BJ (cell line): ENCODE results near the gene DHFR. TPM values are rescaled to one million over a fixed set of nuclear protein-coding genes. Genes with fewer than 3 reads are reported as not detected.

Experiments used
- CTCF ChIA-PET: fragments of 350-600 bp; formaldehyde crosslinking; extraction: SDS; loops from one replicate; lab custom pipeline; 2021; ENCODE audit warnings: antibody characterized with exemption, inconsistent platforms; lab: Yijun Ruan, JAX
- POLR2A ChIA-PET: fragments of 300-600 bp; sonication (Branson Sonifier 250); formaldehyde crosslinking; extraction: SDS; loops from one replicate; lab custom pipeline; 2021; ENCODE audit warnings: antibody characterized with exemption; lab: Charles Lee
- DNase-seq: peaks from one replicate; pipeline ENCODE4 v3.0.0-alpha.2; 2011; ENCODE audit warnings: low read depth
- H3K27me3 ChIP-seq: 2 replicates; pipeline ENCODE4 v1.6.0; 2011; ENCODE audit warnings: low read length; ENCODE audit not compliant: control insufficient read depth, insufficient read depth
- H3K36me3 ChIP-seq: 2 replicates; pipeline ENCODE4 v1.5.1; 2011; ENCODE audit warnings: low read length; ENCODE audit not compliant: control insufficient read depth, insufficient read depth
- H3K4me3 ChIP-seq: 2 replicates; pipeline ENCODE4 v1.5.1; 2011; ENCODE audit warnings: low read depth, mild to moderate bottlenecking, control low read depth, low read length
- CTCF ChIP-seq: IDR thresholded peaks from 2 replicates; pipeline ENCODE4 v1.5.1; 2011; ENCODE audit warnings: low read depth, mild to moderate bottlenecking, control low read depth, inconsistent platforms, low read length, moderate library complexity; ENCODE audit not compliant: insufficient read depth
- polyA plus RNA-seq: library from polyadenylated mRNA; depleted of rRNA; stranded (reverse); fragments of >200 nt; gene quantifications from 2 replicates; pipeline ENCODE4 v1.2.3, GENCODE V29; 2011

Gene DHFR
- polyA plus RNA-seq, 1 experiment, result 15.7 TPM

- POLR2A ChIA-PET, result no interaction called here
- H3K4me3 ChIP-seq, result no peak overlapping the region
These were observed 43.6 kb upstream of the DHFR start for GRCh38 chr5:80698369-80698768.

GRCh38 chr5:80697100-80697499 lies 42.3 kb upstream of the DHFR start:
- ChIA-PET POLR2A (no interaction called here), CTCF (interaction anchor here (1.6 to 2.2 kb wide), 2 partner anchors 9 to 13 kb away, joined by 3 to 4 read pairs; no protein-coding TSS in a partner anchor)
- no peaks in the 10 kb centered on the region; the same call in 1 of the 2 replicates for H3K36me3 ChIP-seq
- no peaks in the 10 kb centered on the region for H3K27me3 ChIP-seq
- no peak overlapping the region for H3K4me3 ChIP-seq
- no peak for TF ChIP-seq CTCF
- no peak for DNase-seq

More at GRCh38 chr5:80698369-80698768, 43.6 kb upstream of the DHFR start:
- Histone ChIP-seq H3K27me3 (no peaks in the 10 kb centered on the region), H3K36me3 (no peaks in the 10 kb centered on the region; the same call in 1 of the 2 replicates)
- no peak for DNase-seq
- CTCF ChIA-PET, result interaction anchor here (1.6 to 2.2 kb wide), 2 partner anchors 11 to 12 kb away, joined by 4 read pairs; no protein-coding TSS in a partner anchor
- no peak for TF ChIP-seq CTCF

GRCh38 chr5:80696450-80696849 lies 41.7 kb upstream of the DHFR start:
- no peak overlapping the region for H3K4me3 ChIP-seq
- no peaks in the 10 kb centered on the region; the same call in 1 of the 2 replicates for H3K36me3 ChIP-seq
- CTCF ChIA-PET, result interaction anchor here (1.6 kb wide), 1 partner anchor 9 kb away, joined by 3 read pairs; no protein-coding TSS in a partner anchor
- POLR2A ChIA-PET, result no interaction called here
- no peak for DNase-seq
- H3K27me3 ChIP-seq, result no peaks in the 10 kb centered on the region
- no peak for TF ChIP-seq CTCF

GRCh38 chr5:80695666-80696065 lies 40.9 kb upstream of the DHFR start:
- Histone ChIP-seq H3K27me3 (no peaks in the 10 kb centered on the region), H3K36me3 (no peaks in the 10 kb centered on the region; the same call in 1 of the 2 replicates), H3K4me3 (no peak overlapping the region)
- POLR2A ChIA-PET, result no interaction called here
- CTCF ChIA-PET, result interaction anchor here (1.6 kb wide), 1 partner anchor 8 kb away, joined by 3 read pairs; no protein-coding TSS in a partner anchor
- TF ChIP-seq CTCF, result no peak
- DNase-seq, result no peak

- no peak for TF ChIP-seq CTCF
- Histone ChIP-seq H3K27me3 (no peaks in the 10 kb centered on the region), H3K36me3 (no peaks in the 10 kb centered on the region; the same call in 1 of the 2 replicates), H3K4me3 (no peak overlapping the region)
- POLR2A ChIA-PET, result no interaction called here
- CTCF ChIA-PET, result interaction anchor here (1.0 to 1.3 kb wide), 2 partner anchors 504 to 506 kb away, joined by 4 to 6 read pairs; no protein-coding TSS in a partner anchor
- DNase-seq, result no peak
These were observed 34.8 kb upstream of the DHFR start for GRCh38 chr5:80689627-80690026.
